Body of pancreas (tissue), 4 donors: ENCODE data around the gene ST6GALNAC6.

Source experiments
- CTCF ChIP-seq, 7 experiments: fragments of 450-650 bp in 4 of 7; fragments of 200-600 bp in 3 of 7; sonication (generic) in 3 of 7; IDR thresholded peaks; one replicate each; pipeline ENCODE4 v1.5.1; 2016 to 2019; ENCODE audit warnings: antibody characterized with exemption in 7 of 7
- POLR2A ChIP-seq, 3 donors: fragments of 450-650 bp; IDR thresholded peaks; one replicate each; pipeline ENCODE4 v1.6.1; 2016; ENCODE audit warnings: antibody characterized with exemption in 3 of 3, mild to moderate bottlenecking in 2 of 3

- TF ChIP-seq CTCF (IDR thresholded peaks at IDR 0.05) (no peak), POLR2A (IDR thresholded peaks at IDR 0.05) (no peak)
These were observed 52.3 kb downstream of the ST6GALNAC6 start for GRCh38 chr9:127847178-127847510.
